GM21528 (cell line): ENCODE measurements around the gene C8A.

Source experiments
- ATAC-seq: cut with Tn5 transposase; IDR thresholded peaks from one replicate; pipeline ENCODE4 v1.9.1; 2021; ENCODE audit warnings: mild to moderate bottlenecking, moderate library complexity; ENCODE audit not compliant: unreplicated experiment, low FRiP score

Gene C8A

GRCh38 chr1:56880774-56881173, 26.2 kb downstream of the C8A start:
- no peak for ATAC-seq

GRCh38 chr1:56881417-56881816, 26.8 kb downstream of the C8A start:
- no peak for ATAC-seq

GRCh38 chr1:56890229-56890628, 35.6 kb downstream of the C8A start:
- no peak for ATAC-seq

GRCh38 chr1:56894014-56894413, 39.4 kb downstream of the C8A start:
- no peak for ATAC-seq

GRCh38 chr1:56897150-56898004, 42.8 kb downstream of the C8A start:
- no peak for ATAC-seq

GRCh38 chr1:56898005-56898373, 43.4 kb downstream of the C8A start:
- ATAC-seq, result no peak

- no peak for ATAC-seq
Measured at GRCh38 chr1:56898879-56899278, 44.3 kb downstream of the C8A start.

GRCh38 chr1:56901716-56902115, 47.1 kb downstream of the C8A start:
- no peak for ATAC-seq

- ATAC-seq, result no peak
Measured at GRCh38 chr1:56903778-56904177, 49.2 kb downstream of the C8A start.

- ATAC-seq, result no peak
Measured at GRCh38 chr1:56904663-56905397, 50.2 kb downstream of the C8A start.

- no peak for ATAC-seq
Measured at GRCh38 chr1:56905667-56906066, 51.1 kb downstream of the C8A start.

GRCh38 chr1:56908619-56909221, 54.1 kb downstream of the C8A start:
- ATAC-seq, result no peak

- no peak for ATAC-seq
Measured at GRCh38 chr1:56910441-56910985, 55.9 kb downstream of the C8A start.

GRCh38 chr1:56911098-56911938, 56.7 kb downstream of the C8A start:
- ATAC-seq, result no peak

- no peak for ATAC-seq
Measured at GRCh38 chr1:56912325-56912724, 57.7 kb downstream of the C8A start.

GRCh38 chr1:56915960-56916359, 61.4 kb downstream of the C8A start:
- ATAC-seq, result no peak

GRCh38 chr1:56916630-56917029, 62.0 kb downstream of the C8A start:
- ATAC-seq, result no peak

- ATAC-seq, result no peak
Measured at GRCh38 chr1:56917356-56917755, 62.8 kb downstream of the C8A start.

- ATAC-seq, result no peak
Measured at GRCh38 chr1:56920591-56921001, 66.0 kb downstream of the C8A start.

- no peak for ATAC-seq
Measured at GRCh38 chr1:56921479-56921878, 66.9 kb downstream of the C8A start.
